AG04450 (cell line): ENCODE results near the gene RNF130. TPM values are rescaled to one million over a fixed set of nuclear protein-coding genes. Genes with fewer than 3 reads are reported as not detected.
A peak's percentile ranks its signal among the peaks of the same experiment; 100 is the strongest.

ENCODE experiments used
- CTCF ChIA-PET: fragments of 300-600, 350-600 bp; formaldehyde crosslinking; extraction: SDS; loops from one replicate; lab custom pipeline; 2022; ENCODE audit warnings: antibody characterized with exemption, inconsistent platforms; lab: Charles Lee
- POLR2A ChIA-PET: fragments of 350-600 bp; formaldehyde crosslinking; extraction: SDS; loops from one replicate; lab custom pipeline; 2021; ENCODE audit warnings: antibody characterized with exemption, inconsistent platforms; lab: Yijun Ruan, JAX
- DNase-seq: peaks from one replicate; pipeline ENCODE4 v3.0.0-alpha.2; 2011; ENCODE audit warnings: low read depth, low spot score
- H3K27ac ChIP-seq: one replicate; pipeline ENCODE4 v1.5.1; 2012; ENCODE audit warnings: low read depth, low read length, control low read depth
- H3K27me3 ChIP-seq: one replicate; pipeline ENCODE4 v1.6.0; 2012; ENCODE audit warnings: low read length; ENCODE audit not compliant: control insufficient read depth, insufficient read depth
- H3K4me3 ChIP-seq: 2 replicates; pipeline ENCODE4 v1.5.1; 2011; ENCODE audit warnings: mild to moderate bottlenecking, low read depth, low read length, control low read depth
- H3K9me3 ChIP-seq: 2 replicates; pipeline ENCODE4 v1.5.1; 2012; ENCODE audit warnings: low read length; ENCODE audit not compliant: control insufficient read depth, insufficient read depth
- CTCF ChIP-seq: IDR thresholded peaks from 2 replicates; pipeline ENCODE4 v1.5.1; 2011; ENCODE audit warnings: low read depth, low read length, control low read depth, inconsistent platforms
- polyA plus RNA-seq: library from polyadenylated mRNA; depleted of rRNA; stranded (reverse); fragments of >200 nt; gene quantifications from 2 replicates; pipeline ENCODE4 v1.2.3, GENCODE V29; 2011

RNF130 gene
- polyA plus RNA-seq, 1 experiment: 38.9 TPM

GRCh38 chr5:180095545-180095944 is 24.0 kb upstream of the RNF130 start:
- CTCF ChIA-PET: no interaction called here
- DNase-seq: no peak
- Histone ChIP-seq H3K9me3 (peaks cover 13% of the 10 kb centered on the region; the same call in 1 of the 2 replicates), H3K27ac (no peak overlapping the region), H3K27me3 (no peaks in the 10 kb centered on the region), H3K4me3 (no peak overlapping the region)
- POLR2A ChIA-PET: no interaction called here
- no peak for TF ChIP-seq CTCF

GRCh38 chr5:180093651-180094382 is 22.3 kb upstream of the RNF130 start:
- POLR2A ChIA-PET: no interaction called here
- no peak for TF ChIP-seq CTCF
- Histone ChIP-seq H3K9me3 (peaks cover under 1% of the 10 kb centered on the region; the same call in 1 of the 2 replicates), H3K4me3 (no peak overlapping the region), H3K27ac (no peak overlapping the region), H3K27me3 (no peaks in the 10 kb centered on the region)
- CTCF ChIA-PET: interaction anchor here (1.3 kb wide), 1 partner anchor 115 kb away, joined by 3 read pairs; the partner anchor contains the start of gene RASGEF1C
- no peak for DNase-seq

DNA sequence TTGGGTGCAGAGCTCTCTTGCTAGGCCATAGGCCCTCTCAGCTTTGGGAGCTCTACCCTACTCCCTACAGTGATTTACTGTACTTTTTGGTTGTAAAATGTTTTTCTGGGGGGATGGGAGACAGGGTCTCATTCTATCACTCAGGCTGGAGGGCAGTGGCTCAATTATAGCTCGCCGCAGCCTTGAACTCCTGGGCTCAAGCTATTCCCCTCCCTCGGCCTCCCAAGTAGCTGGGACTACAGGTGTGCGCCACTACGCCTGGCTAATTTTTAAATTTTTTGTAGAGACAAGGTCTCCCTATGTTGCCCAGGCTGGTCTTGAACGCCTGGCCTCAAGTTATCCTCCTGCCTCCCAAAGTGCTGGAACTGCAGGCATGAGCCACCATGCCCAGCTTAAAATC is 21.7 kb upstream of the RNF130 start:
- Histone ChIP-seq H3K9me3 (no peaks in the 10 kb centered on the region; the same call in 1 of the 2 replicates), H3K27me3 (no peaks in the 10 kb centered on the region), H3K27ac (no peak overlapping the region), H3K4me3 (no peak overlapping the region)
- POLR2A ChIA-PET: no interaction called here
- DNase-seq: no peak
- CTCF ChIA-PET: no interaction called here
- TF ChIP-seq CTCF: no peak

DNA sequence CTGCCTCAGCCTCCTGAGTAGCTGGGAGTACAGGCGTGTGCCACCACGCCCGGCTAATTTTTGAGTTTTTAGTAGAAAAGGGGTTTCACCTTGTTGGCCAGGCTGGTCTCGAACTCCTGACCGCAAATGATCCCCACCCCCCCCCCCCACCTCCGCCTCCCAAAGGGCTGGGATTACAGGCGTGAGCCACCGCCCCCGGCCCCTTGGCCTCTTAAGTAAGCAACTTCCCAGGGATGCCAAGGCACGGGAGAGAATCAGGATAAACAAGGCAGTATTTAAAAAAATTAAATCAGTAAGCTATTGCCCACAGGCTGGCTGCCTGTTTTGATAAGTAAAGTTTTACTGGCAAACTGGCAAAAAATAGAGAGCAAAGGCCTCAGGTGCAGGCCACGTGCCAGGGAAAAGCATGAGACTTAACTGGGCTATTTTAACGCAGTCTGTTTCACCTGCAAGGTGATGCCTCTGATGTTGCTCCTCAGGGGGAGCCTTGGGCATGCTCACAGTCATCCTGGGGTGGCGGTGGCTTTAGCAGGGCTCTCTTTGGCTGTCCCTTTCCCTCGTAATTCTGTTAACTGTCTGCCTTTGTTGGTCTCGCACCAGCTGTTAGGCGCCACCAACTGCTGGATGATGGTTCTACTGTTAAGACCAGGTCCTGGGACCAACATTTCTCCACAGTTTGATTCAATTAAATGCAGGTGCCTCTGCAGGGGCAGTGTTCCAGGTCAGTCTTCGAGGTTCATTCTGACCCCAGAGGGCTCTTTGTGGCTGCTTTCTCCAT is 19.4 kb upstream of the RNF130 start:
- POLR2A ChIA-PET: interaction anchor here (0.7 kb wide), 1 partner anchor 135 kb away, joined by 3 read pairs; no protein-coding TSS in a partner anchor
- H3K4me3 ChIP-seq: peak overlapping the region; percentile 29; the same call in 1 of the 2 replicates
- peak; percentile 27 for TF ChIP-seq CTCF
- DNase-seq: no peak
- H3K27me3 ChIP-seq: no peaks in the 10 kb centered on the region
- H3K27ac ChIP-seq: no peak overlapping the region
- CTCF ChIA-PET: interaction anchor here (0.6 to 3.3 kb wide), 25 partner anchors 8 to 429 kb away, joined by 3 to 27 read pairs (median 5); no protein-coding TSS in a partner anchor
- H3K9me3 ChIP-seq: no peaks in the 10 kb centered on the region; the same call in 1 of the 2 replicates
